Measurements from ENCODE around the gene MCC. TPM values are rescaled to one million over a fixed set of nuclear protein-coding genes. Genes with fewer than 3 reads are reported as not detected.

The MCC gene
- total and polyA plus RNA-seq, 12 donors: 1.8 to 12.6 (median 8.9) TPM

DNA sequence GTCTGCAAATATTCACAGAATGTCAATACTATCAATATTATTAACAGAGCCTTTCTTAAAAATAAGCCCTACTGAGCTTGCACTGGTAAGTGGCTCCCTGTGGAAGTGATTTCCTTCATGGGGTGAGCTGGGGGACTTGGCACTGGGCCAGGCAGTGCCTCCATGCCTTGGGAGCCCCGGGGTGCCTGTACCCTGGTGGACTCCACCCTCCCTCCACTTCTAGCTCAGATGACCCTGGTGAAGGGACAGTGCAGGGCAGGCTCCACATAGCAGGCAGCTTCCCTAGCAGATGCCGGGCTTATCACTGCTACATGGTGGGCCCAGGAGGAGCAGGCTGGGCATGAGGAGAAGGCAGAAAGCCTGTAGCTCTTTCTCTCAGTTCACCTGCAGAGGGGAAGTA lies 392.4 kb downstream of the MCC start:
- Histone ChIP-seq H3K27ac (no peak overlapping the region), H3K9me3 (replicated peaks in 1 of 3) (no peaks in the 10 kb centered on the region), H3K4me1 (replicated peaks in 1 of 2) (peaks cover 0 to 5% of the 10 kb centered on the region in 2 donors), H3K4me3 (no peak overlapping the region), H3K36me3 (replicated peaks in 1 of 2) (no peaks in the 10 kb centered on the region), H3K27me3 (no peaks in the 10 kb centered on the region)
- WGBS, 4 donors: 69 to 100% (median 82%) methylated on average over 1 to 2 of the region's 2 CpGs
- no peak for DNase-seq
- TF ChIP-seq, protein P1, sequence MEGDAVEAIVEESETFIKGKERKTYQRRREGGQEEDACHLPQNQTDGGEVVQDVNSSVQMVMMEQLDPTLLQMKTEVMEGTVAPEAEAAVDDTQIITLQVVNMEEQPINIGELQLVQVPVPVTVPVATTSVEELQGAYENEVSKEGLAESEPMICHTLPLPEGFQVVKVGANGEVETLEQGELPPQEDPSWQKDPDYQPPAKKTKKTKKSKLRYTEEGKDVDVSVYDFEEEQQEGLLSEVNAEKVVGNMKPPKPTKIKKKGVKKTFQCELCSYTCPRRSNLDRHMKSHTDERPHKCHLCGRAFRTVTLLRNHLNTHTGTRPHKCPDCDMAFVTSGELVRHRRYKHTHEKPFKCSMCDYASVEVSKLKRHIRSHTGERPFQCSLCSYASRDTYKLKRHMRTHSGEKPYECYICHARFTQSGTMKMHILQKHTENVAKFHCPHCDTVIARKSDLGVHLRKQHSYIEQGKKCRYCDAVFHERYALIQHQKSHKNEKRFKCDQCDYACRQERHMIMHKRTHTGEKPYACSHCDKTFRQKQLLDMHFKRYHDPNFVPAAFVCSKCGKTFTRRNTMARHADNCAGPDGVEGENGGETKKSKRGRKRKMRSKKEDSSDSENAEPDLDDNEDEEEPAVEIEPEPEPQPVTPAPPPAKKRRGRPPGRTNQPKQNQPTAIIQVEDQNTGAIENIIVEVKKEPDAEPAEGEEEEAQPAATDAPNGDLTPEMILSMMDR (IDR thresholded peaks at IDR 0.05): no peak
- no peak for TF ChIP-seq POLR2A (IDR thresholded peaks at IDR 0.05)
- intact Hi-C loops (cut with DNase I): no loop called here

DNA sequence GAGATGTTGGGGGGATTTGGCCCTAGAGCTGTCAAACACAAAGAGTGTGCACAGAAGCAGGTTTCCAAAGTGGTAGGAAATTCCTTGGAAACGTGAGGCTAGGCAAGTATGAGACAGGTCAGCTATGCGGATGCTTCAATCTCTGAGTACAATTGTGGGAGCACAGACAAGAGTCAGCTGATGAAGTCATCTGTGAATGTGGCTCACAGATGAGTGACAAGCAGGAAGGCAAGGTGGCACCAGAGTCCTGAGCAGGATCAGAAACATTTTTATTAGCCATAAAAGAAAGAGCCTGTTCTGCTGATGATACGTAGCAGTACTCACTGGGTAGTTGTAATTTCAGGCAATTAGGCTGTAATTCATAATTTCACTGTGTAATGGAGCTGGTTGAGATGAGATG lies 394.7 kb downstream of the MCC start:
- Histone ChIP-seq H3K9me3 (replicated peaks in 1 of 3) (no peaks in the 10 kb centered on the region), H3K36me3 (replicated peaks in 1 of 2) (no peaks in the 10 kb centered on the region), H3K27ac (no peak overlapping the region), H3K27me3 (no peaks in the 10 kb centered on the region), H3K4me1 (replicated peaks in 1 of 2) (peaks cover 0 to 18% of the 10 kb centered on the region in 2 donors), H3K4me3 (no peak overlapping the region)
- intact Hi-C loops (cut with DNase I): no loop called here
- no peak for DNase-seq
- TF ChIP-seq POLR2A (IDR thresholded peaks at IDR 0.05): no peak
- 86 to 93% (median 89%) methylated on average over 3 of the region's 3 CpGs for WGBS, 4 donors

DNA sequence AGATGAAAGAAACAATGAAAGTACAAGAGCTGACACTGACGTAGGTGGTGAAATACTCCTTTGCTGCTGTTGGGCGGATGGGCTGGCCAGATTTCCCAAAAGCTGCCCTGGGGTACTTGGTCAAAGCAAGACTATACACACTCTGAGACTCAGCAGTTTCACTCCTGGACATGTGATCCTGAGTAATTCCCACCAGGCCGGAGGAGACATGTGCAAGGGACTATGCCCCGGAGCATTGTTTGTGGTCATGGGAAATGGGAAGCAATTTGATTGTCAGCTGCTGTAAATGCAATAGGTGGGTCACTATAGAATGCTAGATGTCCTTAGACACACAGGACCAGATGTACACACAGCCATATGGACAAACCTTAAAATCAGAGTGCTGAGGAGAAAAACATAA lies 395.6 kb downstream of the MCC start:
- DNase-seq: peak in 4 of 7 donors; percentile 19 to 36 (median 28)
- intact Hi-C loops (cut with DNase I): no loop called here
- Histone ChIP-seq H3K4me1 (replicated peaks in 1 of 2) (peaks cover 0 to 18% of the 10 kb centered on the region in 2 donors), H3K4me3 (no peak overlapping the region), H3K27ac (no peak overlapping the region), H3K27me3 (no peaks in the 10 kb centered on the region), H3K9me3 (replicated peaks in 1 of 3) (no peaks in the 10 kb centered on the region), H3K36me3 (replicated peaks in 1 of 2) (no peaks in the 10 kb centered on the region)
- WGBS, 4 donors: 61 to 70% (median 65%) methylated on average over 4 of the region's 4 CpGs
- no peak for TF ChIP-seq POLR2A (IDR thresholded peaks at IDR 0.05)
- TF ChIP-seq, protein P1 (IDR thresholded peaks at IDR 0.05): no peak

DNA sequence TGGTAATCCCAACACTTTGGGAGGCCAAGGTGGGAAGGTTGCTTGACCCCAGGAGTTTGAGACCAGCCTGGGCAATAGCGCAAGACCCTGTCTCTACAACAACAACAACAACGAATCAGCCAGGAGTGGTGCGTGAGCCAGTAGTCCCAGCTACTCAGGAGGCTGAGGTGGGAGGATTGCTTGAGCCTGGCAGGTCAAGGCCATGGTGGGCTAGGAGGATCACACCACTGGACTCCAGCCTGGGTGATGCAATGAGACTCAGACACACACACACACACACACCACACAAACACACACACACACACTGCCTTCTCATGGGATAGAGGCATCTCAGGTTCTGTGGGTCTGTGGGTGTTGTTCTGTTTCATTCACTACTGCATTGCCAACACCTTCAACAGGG lies 396.6 kb downstream of the MCC start:
- Histone ChIP-seq H3K36me3 (replicated peaks in 1 of 2) (no peaks in the 10 kb centered on the region), H3K9me3 (replicated peaks in 1 of 3) (no peaks in the 10 kb centered on the region), H3K27ac (no peak overlapping the region), H3K4me1 (replicated peaks in 1 of 2) (peaks cover 0 to 24% of the 10 kb centered on the region in 2 donors), H3K4me3 (no peak overlapping the region), H3K27me3 (no peaks in the 10 kb centered on the region)
- WGBS, 4 donors: 90 to 94% (median 94%) methylated on average over 3 of the region's 3 CpGs
- intact Hi-C loops (cut with DNase I): no loop called here
- no peak for DNase-seq
- TF ChIP-seq, protein P1 (IDR thresholded peaks at IDR 0.05): no peak
- TF ChIP-seq POLR2A (IDR thresholded peaks at IDR 0.05): no peak

DNA sequence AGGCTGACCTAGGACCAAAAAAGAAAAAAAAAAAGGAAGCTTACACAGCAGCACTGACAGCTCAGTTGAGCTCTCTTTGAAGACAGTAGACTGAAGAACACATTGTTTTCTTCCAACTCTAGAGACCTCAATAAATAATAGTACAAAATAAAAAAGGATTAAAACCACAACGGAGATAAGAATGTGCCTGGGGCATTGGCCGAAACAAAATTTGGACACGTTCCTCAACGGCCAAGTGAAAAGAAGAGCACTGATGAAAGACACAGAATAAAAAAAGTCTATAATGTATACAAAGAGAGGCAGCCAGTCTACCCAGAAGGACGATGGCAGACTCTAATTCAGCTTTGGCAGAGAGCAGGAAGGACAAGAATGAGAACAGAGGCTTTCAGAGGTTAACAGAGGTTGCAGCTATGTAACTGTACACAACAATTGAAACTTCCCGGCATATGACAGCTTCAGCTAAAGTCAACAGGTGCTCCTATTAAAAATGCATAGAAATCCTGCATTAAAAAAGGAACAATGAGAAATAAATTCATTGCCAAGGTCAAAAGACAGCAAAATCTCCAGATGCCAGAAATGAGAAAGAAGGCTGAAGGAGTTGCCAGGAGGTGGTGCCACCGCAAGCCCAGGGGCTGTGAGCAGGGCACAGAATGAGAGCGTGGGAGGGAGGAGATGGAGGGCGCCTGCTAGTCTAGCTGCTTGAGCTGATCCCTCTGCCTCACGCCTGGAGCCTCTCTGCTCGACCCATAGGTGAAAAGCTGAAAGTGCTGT lies 397.7 kb downstream of the MCC start:
- no peak for DNase-seq
- Histone ChIP-seq H3K27ac (no peak overlapping the region), H3K9me3 (replicated peaks in 1 of 3) (no peaks in the 10 kb centered on the region), H3K36me3 (replicated peaks in 1 of 2) (no peaks in the 10 kb centered on the region), H3K27me3 (no peaks in the 10 kb centered on the region), H3K4me1 (replicated peaks in 1 of 2) (peaks cover 0 to 24% of the 10 kb centered on the region in 2 donors), H3K4me3 (no peak overlapping the region)
- WGBS, 4 donors: 68 to 75% (median 71%) methylated on average over 11 of the region's 11 CpGs
- TF ChIP-seq, protein P1 (IDR thresholded peaks at IDR 0.05): no peak
- TF ChIP-seq POLR2A (IDR thresholded peaks at IDR 0.05): no peak
- intact Hi-C loops (cut with DNase I): no loop called here
